BE2C (cell line): ENCODE measurements around the gene FAAH.

Experiments used
- DNase-seq: peaks from one replicate; pipeline ENCODE4 v3.0.0-alpha.2; 2020
- H3K27me3 ChIP-seq: fragments of 250-450 bp; sonication (Bioruptor Pico); 2 replicates; pipeline ENCODE4 v1.5.1; 2020; ENCODE audit warnings: mild to moderate bottlenecking
- H3K36me3 ChIP-seq: fragments of 250-450 bp; sonication (Bioruptor Pico); 2 replicates; pipeline ENCODE4 v1.5.1; 2020; ENCODE audit warnings: mild to moderate bottlenecking
- H3K4me1 ChIP-seq: fragments of 250-450 bp; sonication (Bioruptor Pico); 2 replicates; pipeline ENCODE4 v1.5.1; 2020
- H3K4me3 ChIP-seq: 2 replicates; pipeline ENCODE4 v1.5.1; 2011; ENCODE audit warnings: low read depth, low read length
- H3K9me3 ChIP-seq: fragments of 250-450 bp; sonication (Bioruptor Pico); 2 replicates; pipeline ENCODE4 v1.5.1; 2020
- CTCF ChIP-seq: IDR thresholded peaks from 2 replicates; pipeline ENCODE4 v1.5.1; 2012; ENCODE audit warnings: mild to moderate bottlenecking, low read depth, low read length

Gene FAAH

GRCh38 chr1:46403916-46404315 is 9.8 kb downstream of the FAAH start:
- H3K36me3 ChIP-seq = no peaks in the 10 kb centered on the region
- no peaks in the 10 kb centered on the region for H3K4me1 ChIP-seq
- no peaks in the 10 kb centered on the region for H3K27me3 ChIP-seq
- no peak for TF ChIP-seq CTCF
- H3K4me3 ChIP-seq = no peak overlapping the region
- DNase-seq = no peak
- H3K9me3 ChIP-seq = no peaks in the 10 kb centered on the region

- H3K4me1 ChIP-seq = no peaks in the 10 kb centered on the region
- H3K9me3 ChIP-seq = no peaks in the 10 kb centered on the region
- no peaks in the 10 kb centered on the region for H3K36me3 ChIP-seq
- DNase-seq = no peak
- no peaks in the 10 kb centered on the region for H3K27me3 ChIP-seq
- no peak for TF ChIP-seq CTCF
- no peak overlapping the region for H3K4me3 ChIP-seq
Measured at GRCh38 chr1:46404482-46405196, 10.5 kb downstream of the FAAH start.

- Histone ChIP-seq H3K4me1 (no peaks in the 10 kb centered on the region), H3K36me3 (no peaks in the 10 kb centered on the region), H3K9me3 (no peaks in the 10 kb centered on the region), H3K4me3 (no peak overlapping the region), H3K27me3 (no peaks in the 10 kb centered on the region)
- TF ChIP-seq CTCF = no peak
- no peak for DNase-seq
Measured at GRCh38 chr1:46405197-46405555, 11.1 kb downstream of the FAAH start.

DNA sequence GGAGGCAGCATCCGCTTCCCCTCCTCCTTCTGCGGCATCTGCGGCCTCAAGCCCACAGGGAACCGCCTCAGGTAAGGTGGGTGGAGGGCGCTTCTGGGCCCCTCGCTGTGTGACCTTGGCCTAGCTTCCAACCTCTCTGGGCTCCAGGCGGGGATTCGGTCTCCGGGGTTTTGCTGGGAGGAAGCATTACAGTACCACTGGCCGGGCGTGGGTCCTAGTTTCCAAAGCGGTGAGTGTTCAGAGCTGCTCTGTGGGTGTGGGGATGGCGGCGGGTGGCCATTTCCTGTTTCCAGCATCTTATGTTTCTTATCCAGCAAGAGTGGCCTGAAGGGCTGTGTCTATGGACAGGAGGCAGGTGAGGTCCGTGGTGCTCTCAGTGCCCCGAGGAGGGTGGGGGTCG is 11.6 kb downstream of the FAAH start:
- DNase-seq = no peak
- no peaks in the 10 kb centered on the region for H3K27me3 ChIP-seq
- TF ChIP-seq CTCF = no peak
- H3K36me3 ChIP-seq = no peaks in the 10 kb centered on the region
- H3K4me3 ChIP-seq = no peak overlapping the region
- no peaks in the 10 kb centered on the region for H3K9me3 ChIP-seq
- no peaks in the 10 kb centered on the region for H3K4me1 ChIP-seq

GRCh38 chr1:46406881-46407608 is 12.9 kb downstream of the FAAH start:
- no peaks in the 10 kb centered on the region for H3K4me1 ChIP-seq
- DNase-seq = no peak
- no peaks in the 10 kb centered on the region for H3K9me3 ChIP-seq
- H3K36me3 ChIP-seq = no peaks in the 10 kb centered on the region
- peak overlapping the region; percentile 36 for H3K4me3 ChIP-seq
- TF ChIP-seq CTCF = no peak
- H3K27me3 ChIP-seq = no peaks in the 10 kb centered on the region

- H3K9me3 ChIP-seq = no peaks in the 10 kb centered on the region
- H3K4me1 ChIP-seq = no peaks in the 10 kb centered on the region
- no peak for DNase-seq
- H3K27me3 ChIP-seq = no peaks in the 10 kb centered on the region
- no peaks in the 10 kb centered on the region for H3K36me3 ChIP-seq
- H3K4me3 ChIP-seq = no peak overlapping the region
- no peak for TF ChIP-seq CTCF
Measured at GRCh38 chr1:46407636-46408035, 13.5 kb downstream of the FAAH start.
